Ureter (tissue), 1 donor: ENCODE data around the gene CRACDL. TPM values are rescaled to one million over a fixed set of nuclear protein-coding genes. Genes with fewer than 3 reads are reported as not detected.

Experiments used
- DNase-seq: peaks from one replicate; pipeline ENCODE4 v3.0.0-alpha.2; 2020; ENCODE audit warnings: low spot score
- total RNA-seq: library from RNA; stranded (reverse); gene quantifications from one replicate; pipeline ENCODE4 v1.2.4, GENCODE V29; 2023
- donor health status: DM: yes; HTN: yes; CAD: no.

The CRACDL gene
- total RNA-seq, 1 donor from 2014 or later: 25.5 TPM

GRCh38 chr2:98825020-98825350, 111.0 kb downstream of the CRACDL start:
- DNase-seq: no peak

GRCh38 chr2:98824256-98825019, 111.6 kb downstream of the CRACDL start:
- DNase-seq: no peak

- no peak for DNase-seq
Measured at GRCh38 chr2:98823196-98824170, 112.5 kb downstream of the CRACDL start.

GRCh38 chr2:98822301-98823164, 113.5 kb downstream of the CRACDL start:
- DNase-seq: no peak

- no peak for DNase-seq
Measured at GRCh38 chr2:98821629-98822135, 114.3 kb downstream of the CRACDL start.

DNA sequence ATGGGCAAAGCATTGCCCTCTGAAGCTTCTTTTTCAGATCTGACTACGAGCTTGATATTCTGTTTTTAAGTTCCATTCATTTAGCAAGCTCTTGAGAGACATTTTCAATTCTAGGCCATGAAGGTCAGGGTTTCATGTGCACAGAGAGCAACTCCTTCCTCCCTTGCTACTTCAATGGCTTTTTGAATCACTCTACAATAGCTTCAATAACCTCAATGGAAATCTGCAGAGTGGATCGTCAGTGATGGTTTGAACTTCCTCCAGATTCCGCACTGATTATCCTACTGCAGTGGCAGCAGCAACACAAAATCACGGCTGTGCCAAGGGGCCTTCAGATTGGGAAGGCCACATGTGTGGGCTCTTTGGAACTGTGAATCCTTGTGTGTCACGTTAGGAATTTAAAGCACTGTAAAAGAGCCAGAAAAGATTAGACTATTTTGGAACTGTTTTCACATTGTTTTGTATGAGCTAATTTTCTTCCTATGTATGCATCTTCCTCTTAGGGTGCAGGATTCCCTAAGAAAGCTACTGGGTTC, 116.7 kb downstream of the CRACDL start:
- DNase-seq: no peak

- DNase-seq: peak; percentile 12
Measured at GRCh38 chr2:98818164-98818563, 117.9 kb downstream of the CRACDL start.

GRCh38 chr2:98816281-98816680, 119.7 kb downstream of the CRACDL start:
- DNase-seq: no peak

GRCh38 chr2:98815795-98816194, 120.2 kb downstream of the CRACDL start:
- peak; percentile 12 for DNase-seq

DNA sequence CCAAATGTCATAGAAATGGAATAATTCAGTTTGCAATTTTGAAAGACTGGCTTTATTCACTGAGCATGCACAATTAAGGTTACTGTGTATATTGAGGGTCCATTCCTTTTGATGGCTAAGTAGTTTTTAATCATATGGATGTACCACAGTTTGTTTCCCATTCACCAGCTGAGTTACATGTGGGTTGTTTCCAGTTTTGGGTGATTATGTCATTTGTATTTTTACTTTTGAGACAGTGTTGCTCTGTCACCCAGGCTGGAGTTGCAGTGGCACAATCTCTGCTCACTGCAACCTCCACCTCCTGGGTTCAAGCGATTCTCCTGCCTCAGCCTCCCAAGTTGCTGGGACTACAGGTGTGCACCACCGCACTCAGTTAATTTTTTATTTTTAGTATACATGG, 124.3 kb downstream of the CRACDL start:
- no peak for DNase-seq

DNA sequence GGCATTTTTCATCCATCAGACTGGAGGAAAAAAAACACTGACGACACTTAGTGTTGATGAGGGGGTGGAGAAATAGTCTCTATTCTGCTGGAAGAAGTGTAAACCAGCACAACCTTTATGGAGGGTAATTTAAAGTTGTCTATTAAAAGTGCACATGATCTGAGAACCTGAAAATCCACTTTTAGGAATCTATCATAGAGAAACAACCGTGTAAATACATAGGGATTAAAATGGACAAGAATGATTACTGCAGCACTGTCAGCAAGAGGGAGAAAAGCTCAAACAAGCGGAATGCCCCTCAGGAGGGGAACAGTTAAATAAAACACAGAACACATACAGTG, 125.5 kb downstream of the CRACDL start:
- no peak for DNase-seq

DNA sequence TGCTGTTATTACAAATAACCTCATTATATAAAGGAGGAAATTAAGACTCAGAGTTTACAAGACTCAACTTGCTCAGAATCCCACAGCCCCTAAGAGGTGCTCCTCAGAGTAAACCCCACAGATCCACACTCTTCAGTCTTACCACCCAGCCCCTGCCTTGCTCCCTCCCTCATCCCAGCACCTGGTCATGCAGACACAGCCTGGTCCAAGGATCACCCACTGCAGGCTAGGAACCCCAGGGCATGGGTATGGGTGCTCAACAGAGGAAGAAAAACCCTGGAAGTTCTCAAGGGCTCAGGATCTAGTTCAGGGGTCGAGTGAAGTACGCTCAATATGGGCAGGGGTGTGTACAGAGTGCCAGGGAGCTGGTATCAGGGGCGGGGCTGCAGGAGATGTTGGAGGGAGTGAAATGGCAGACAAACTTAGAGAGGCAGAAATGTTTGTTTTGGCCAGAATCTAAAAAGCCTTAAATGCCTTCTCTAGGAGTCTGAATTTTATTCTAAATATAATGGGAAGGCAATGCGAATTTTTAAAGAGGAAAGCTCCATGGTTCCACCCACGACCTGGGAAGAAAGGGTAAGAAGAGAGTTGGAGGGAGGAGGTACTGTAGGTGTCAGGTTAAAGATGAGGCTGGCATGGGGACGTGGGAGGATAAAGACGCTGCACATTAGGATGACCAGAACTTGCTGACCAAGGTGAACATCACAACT, 126.0 kb downstream of the CRACDL start:
- no peak for DNase-seq

DNA sequence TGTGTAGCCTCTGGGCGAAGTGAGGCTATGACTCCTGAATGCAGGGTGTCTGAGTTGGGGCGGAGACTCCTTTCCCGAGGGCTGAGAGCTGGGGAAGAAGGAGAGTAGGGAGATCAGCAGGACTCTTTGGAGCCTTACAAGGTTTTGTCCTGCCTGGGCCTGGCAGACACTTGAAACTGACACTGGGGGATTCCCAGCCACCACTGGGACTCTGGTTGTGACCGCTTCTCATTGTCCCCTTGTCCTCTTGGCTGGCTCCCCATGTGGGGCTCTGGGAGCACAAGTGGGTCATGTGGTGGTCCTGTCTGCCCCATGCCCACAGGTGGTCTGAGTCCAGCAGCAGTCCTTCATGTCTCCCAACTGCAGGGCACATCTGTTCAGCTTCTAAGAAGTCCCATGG, 126.9 kb downstream of the CRACDL start:
- no peak for DNase-seq

DNA sequence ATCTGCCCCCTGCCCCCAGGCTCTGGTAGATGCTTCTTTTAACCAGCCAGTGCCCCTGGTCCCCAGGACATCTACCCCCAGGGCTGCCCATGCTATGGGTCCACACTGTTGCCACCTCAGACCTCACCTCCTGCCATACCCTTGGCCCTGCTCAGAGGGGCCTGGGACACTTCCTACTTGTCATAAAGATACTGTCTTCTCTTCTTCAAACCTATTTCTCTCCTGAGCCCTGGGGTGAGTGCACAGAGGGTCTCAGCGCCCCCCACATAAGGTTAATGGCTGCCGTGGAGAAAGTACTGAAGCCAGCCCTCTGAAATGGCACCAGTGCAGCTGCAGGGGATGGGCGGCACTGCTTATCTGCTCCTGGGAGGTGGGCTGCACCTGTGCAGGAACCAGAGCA, 127.5 kb downstream of the CRACDL start:
- no peak for DNase-seq

GRCh38 chr2:98807929-98808328, 128.1 kb downstream of the CRACDL start:
- no peak for DNase-seq

DNA sequence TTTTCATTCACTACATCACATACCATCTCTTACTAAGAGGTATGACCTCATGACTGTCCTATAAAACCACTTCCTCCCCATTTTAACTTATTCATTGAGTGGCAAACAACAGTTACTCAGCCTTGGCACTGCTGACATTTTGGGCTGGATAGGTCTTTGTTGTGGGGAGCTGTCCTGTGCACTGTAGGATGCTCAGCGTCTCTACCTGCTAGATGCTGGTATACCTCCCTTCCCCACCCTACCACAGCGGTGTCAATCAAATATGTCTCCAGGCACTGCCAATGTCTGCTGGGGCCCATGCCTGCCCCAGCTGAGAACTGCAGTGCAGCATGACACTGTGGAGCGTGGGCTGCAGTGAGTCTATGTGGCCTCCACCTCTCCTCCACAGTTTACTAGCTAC, 128.8 kb downstream of the CRACDL start:
- DNase-seq: peak; percentile 5

GRCh38 chr2:98806236-98806697, 129.8 kb downstream of the CRACDL start:
- peak; percentile 81 for DNase-seq

DNA sequence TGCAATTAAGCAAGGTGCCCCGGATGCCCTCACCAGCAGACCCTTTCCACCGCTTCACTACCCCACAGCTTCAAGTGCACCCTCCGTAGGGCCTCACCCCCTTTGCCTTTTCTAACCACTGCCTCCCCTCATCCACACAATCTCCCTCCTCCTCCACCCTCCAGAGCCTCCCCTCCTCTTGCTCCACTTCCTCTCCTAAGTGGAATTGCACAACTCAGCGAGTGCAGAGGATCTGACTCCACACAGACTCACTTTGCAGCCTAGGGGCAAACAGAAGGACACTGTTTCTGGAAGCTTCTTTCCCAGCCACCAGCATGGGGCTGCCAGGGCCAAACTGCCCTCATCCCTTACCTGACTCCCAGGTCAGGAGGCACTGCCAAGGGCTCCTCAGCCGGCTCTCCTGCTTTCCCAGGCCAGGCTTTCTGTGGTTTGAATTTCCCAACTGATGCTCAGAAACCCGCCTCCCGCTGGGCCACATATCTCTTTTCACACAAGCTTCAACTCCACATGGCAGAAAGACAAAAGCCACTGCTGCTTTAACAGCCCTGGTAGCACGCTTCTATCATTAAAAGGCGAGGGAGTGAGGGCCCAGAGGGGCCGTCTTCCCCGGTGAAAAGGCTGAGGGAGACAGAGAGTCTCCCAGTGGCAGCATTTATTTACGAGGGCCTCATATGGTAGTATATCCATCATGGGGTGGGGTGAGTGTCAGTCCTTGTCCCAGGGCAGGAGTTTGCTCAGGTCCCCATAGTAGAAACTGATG, 130.4 kb downstream of the CRACDL start:
- DNase-seq: peak; percentile 43

DNA sequence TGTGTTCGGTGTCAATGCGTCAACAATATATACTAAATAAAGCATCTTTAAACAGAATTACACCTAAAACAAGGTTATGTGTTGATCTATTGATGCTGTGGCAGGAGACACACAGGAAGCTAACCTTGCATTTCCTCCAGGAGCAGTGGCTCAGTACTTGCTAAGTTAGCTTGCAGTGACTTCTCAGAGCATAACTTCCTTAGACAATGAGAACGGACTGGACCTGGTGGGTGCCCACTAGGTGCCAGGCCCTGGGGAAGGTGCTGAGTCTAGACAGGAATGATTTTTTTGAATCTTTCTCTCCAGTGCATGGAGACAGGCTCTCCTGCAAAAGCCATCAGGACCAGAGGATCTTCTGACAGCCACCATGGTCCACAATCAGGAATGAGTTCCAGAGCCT, 131.3 kb downstream of the CRACDL start:
- peak; percentile 9 for DNase-seq

GRCh38 chr2:98804265-98804650, 131.8 kb downstream of the CRACDL start:
- DNase-seq: peak; percentile 17
